OCI-LY7 (cell line): Measurements from ENCODE around the gene MAGEB4.
A peak's percentile ranks its signal among the peaks of the same experiment; 100 is the strongest.

ENCODE experiments used
- CTCF ChIP-seq: fragments of 200-600 bp; sonication (generic); conservative IDR thresholded peaks from 2 replicates; pipeline ENCODE4 v1.5.1; 2014; ENCODE audit warnings: mild to moderate bottlenecking, antibody characterized with exemption, low read length, moderate library complexity, mixed read lengths
- EZH2phosphoT487 ChIP-seq: fragments of 200-600 bp; sonication (generic); IDR thresholded peaks from 2 replicates; pipeline ENCODE4 v1.6.1; 2018; ENCODE audit warnings: low read depth, borderline replicate concordance, mild to moderate bottlenecking, mixed run types, antibody characterized with exemption, low read length, moderate library complexity, mixed read lengths

GRCh38 chrX:30196322-30196721 lies 45.5 kb upstream of the MAGEB4 start:
- peak; percentile 50; the same call in 1 of the 2 replicates for TF ChIP-seq CTCF
- no peak for TF ChIP-seq EZH2phosphoT487
